Panc1 (cell line): ENCODE data around the gene ZNF579. TPM values are rescaled to one million over a fixed set of nuclear protein-coding genes. Genes with fewer than 3 reads are reported as not detected.

ENCODE experiments used
- ATAC-seq: fragments of 200-7000 bp; cut with Tn5 transposase; 2 replicates; pipeline ENCODE4 v1.9.1; 2020; ENCODE audit warnings: mild to moderate bottlenecking, moderate library complexity
- BruUV-seq: library from RNA; stranded (reverse); fragments of 400-500 nt; replicated peaks from 2 replicates; lab custom pipeline; 2021; lab: Mats Ljungman, UMichigan
- CTCF ChIA-PET: fragments of 300-600 bp; sonication (Branson Sonifier 250); formaldehyde crosslinking; loops from one replicate; lab custom pipeline; 2022; ENCODE audit warnings: antibody characterized with exemption; lab: Charles Lee
- POLR2A ChIA-PET: fragments of 300-600 bp; sonication (Branson Sonifier 250); formaldehyde crosslinking; loops from one replicate; lab custom pipeline; 2022; ENCODE audit warnings: antibody characterized with exemption; lab: Charles Lee
- DNase-seq: peaks from one replicate; pipeline ENCODE4 v3.0.0-alpha.2; 2010; ENCODE audit warnings: low read depth, low spot score
- H3K27ac ChIP-seq: 2 replicates; pipeline ENCODE4 v1.5.1; 2011; ENCODE audit warnings: mild to moderate bottlenecking, low read length, inconsistent platforms
- H3K27me3 ChIP-seq: fragments of 200-500 bp; sonication (Bioruptor generic); 2 replicates; pipeline ENCODE4 v1.6.0; 2014; ENCODE audit warnings: low read length, inconsistent platforms; ENCODE audit not compliant: control insufficient read depth, insufficient read depth
- H3K36me3 ChIP-seq: fragments of 200-500 bp; sonication (Bioruptor generic); 2 replicates; pipeline ENCODE4 v1.5.1; 2014; ENCODE audit warnings: inconsistent platforms, mild to moderate bottlenecking, low read length, moderate library complexity; ENCODE audit not compliant: control insufficient read depth, insufficient read depth
- H3K4me1 ChIP-seq: 2 replicates; pipeline ENCODE4 v1.5.1; 2011; ENCODE audit warnings: inconsistent platforms, mild to moderate bottlenecking, low read length, moderate library complexity; ENCODE audit not compliant: control insufficient read depth, insufficient read depth
- H3K4me3 ChIP-seq, 2 experiments: 2 replicates each; pipeline ENCODE4 v1.5.1; 2011 to 2012; ENCODE audit warnings: low read depth in 2 of 2, low read length in 2 of 2, mild to moderate bottlenecking in 2 of 2, inconsistent platforms in 1 of 2, moderate library complexity in 1 of 2
- H3K9me3 ChIP-seq: fragments of 200-500 bp; sonication (Bioruptor generic); 2 replicates; pipeline ENCODE4 v1.5.1; 2014; ENCODE audit warnings: low read depth, mild to moderate bottlenecking, inconsistent platforms, low read length, moderate library complexity; ENCODE audit not compliant: control insufficient read depth, insufficient read depth
- POLR2AphosphoS5 ChIP-seq: IDR thresholded peaks from 2 replicates; pipeline ENCODE4 v1.6.1; 2012; ENCODE audit warnings: mild to moderate bottlenecking, low read depth, low read length, moderate library complexity
- SIN3A ChIP-seq: IDR thresholded peaks from 2 replicates; pipeline ENCODE4 v1.6.1; 2012; ENCODE audit warnings: low read depth, mild to moderate bottlenecking, low read length, moderate library complexity, borderline replicate concordance; ENCODE audit not compliant: insufficient read depth
- TCF7L2 ChIP-seq: IDR thresholded peaks from 2 replicates; pipeline ENCODE4 v1.6.1; 2011; ENCODE audit warnings: mild to moderate bottlenecking, low read depth, low read length, inconsistent platforms
- in situ Hi-C: cut with HindIII; loops from 2 replicates; pipeline ENCODE4 v1.10.0; 2016; ENCODE audit warnings: low sequenced_read_pairs, low pct_unique_long_range_greater_than_20kb
- intact Hi-C: fragments of 100-400 bp; cut with micrococcal nuclease; formaldehyde crosslinking; loops from one replicate; pipeline ENCODE4 v1.10.0; 2022; ENCODE audit not compliant: unreplicated experiment
- total RNA-seq: library from RNA; stranded (reverse); gene quantifications from one replicate; pipeline ENCODE4 v1.2.1, GENCODE V29; 2021; ENCODE audit not compliant: unreplicated experiment
- TF ChIP-seq, protein P1 (sequence below), 2 experiments: IDR thresholded peaks; 2 replicates each; pipeline ENCODE4 v1.6.1; 2011 to 2012; ENCODE audit warnings: low read depth in 2 of 2, control low read depth in 1 of 2, low read length in 1 of 2, mild to moderate bottlenecking in 1 of 2, moderate library complexity in 1 of 2; ENCODE audit not compliant: insufficient read depth in 1 of 2
- TF ChIP-seq, protein P2 (sequence below): fragments of 450-650 bp; IDR thresholded peaks from 2 replicates; pipeline ENCODE4 v1.5.1; 2017; ENCODE audit warnings: mild to moderate bottlenecking

ZNF579 gene
- total RNA-seq, 1 experiment from 2014 or later = 39.5 TPM

DNA sequence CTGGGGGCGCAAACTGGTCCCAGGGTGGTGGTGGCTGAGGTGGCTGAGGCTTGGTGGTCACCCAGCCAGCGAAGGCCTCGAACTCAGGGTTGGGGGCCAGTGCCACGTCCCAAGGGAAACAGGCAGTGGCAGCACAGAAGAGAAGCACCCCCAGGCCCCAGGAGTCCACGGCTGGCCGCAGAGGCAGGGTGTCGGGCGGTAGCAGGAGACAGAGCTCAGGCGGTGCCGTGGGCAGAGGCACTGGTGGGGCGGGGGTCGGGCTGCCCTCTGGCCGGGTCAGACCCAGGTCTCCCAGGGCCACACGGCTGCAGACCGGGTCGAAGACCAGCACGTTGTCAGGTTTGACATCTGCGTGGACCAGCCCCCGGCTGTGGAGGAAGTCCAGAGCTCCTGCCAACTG is 39.6 kb downstream of the ZNF579 start:
- in situ Hi-C loops (no loop called here), intact Hi-C loops (no loop called here)
- H3K27me3 ChIP-seq = no peaks in the 10 kb centered on the region
- POLR2A ChIA-PET = no interaction called here
- ATAC-seq (no peak), DNase-seq (no peak)
- CTCF ChIA-PET = no interaction called here
- H3K4me1 ChIP-seq = peaks cover 20% of the 10 kb centered on the region
- H3K9me3 ChIP-seq = no peaks in the 10 kb centered on the region
- H3K4me3 ChIP-seq = no peak overlapping the region
- no peaks in the 10 kb centered on the region for H3K36me3 ChIP-seq
- no peak overlapping the region for H3K27ac ChIP-seq
- TF ChIP-seq SIN3A = no peak
- TF ChIP-seq POLR2AphosphoS5 = no peak
- BruUV-seq = no TSS peak

DNA sequence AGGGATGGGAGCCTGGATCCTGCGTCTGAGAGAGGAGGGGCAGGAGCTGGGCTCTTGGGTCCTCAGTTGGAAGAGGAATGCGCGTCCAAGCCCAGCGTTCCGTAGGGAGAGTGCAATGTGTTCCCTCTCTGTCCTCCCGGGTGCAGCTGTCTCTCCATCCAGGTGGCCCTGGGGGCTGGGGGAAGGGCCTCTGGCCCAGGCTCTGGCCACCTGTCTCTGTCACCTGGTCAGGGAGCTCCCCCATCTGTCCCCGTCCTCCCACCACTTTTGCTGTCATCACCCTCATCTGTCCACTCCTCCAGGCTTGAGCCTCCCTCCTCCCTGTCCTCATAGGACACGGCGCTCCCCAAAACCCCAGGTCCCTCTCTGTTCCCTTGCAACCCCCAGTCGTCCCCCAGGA is 40.0 kb downstream of the ZNF579 start:
- POLR2A ChIA-PET = no interaction called here
- Histone ChIP-seq H3K4me3 (no peak overlapping the region), H3K9me3 (no peaks in the 10 kb centered on the region), H3K27ac (no peak overlapping the region), H3K27me3 (no peaks in the 10 kb centered on the region), H3K4me1 (peaks cover 16% of the 10 kb centered on the region), H3K36me3 (no peaks in the 10 kb centered on the region)
- ATAC-seq (no peak), DNase-seq (no peak)
- BruUV-seq = no TSS peak
- intact Hi-C loops (no loop called here), in situ Hi-C loops (no loop called here)
- TF ChIP-seq, protein P1, sequence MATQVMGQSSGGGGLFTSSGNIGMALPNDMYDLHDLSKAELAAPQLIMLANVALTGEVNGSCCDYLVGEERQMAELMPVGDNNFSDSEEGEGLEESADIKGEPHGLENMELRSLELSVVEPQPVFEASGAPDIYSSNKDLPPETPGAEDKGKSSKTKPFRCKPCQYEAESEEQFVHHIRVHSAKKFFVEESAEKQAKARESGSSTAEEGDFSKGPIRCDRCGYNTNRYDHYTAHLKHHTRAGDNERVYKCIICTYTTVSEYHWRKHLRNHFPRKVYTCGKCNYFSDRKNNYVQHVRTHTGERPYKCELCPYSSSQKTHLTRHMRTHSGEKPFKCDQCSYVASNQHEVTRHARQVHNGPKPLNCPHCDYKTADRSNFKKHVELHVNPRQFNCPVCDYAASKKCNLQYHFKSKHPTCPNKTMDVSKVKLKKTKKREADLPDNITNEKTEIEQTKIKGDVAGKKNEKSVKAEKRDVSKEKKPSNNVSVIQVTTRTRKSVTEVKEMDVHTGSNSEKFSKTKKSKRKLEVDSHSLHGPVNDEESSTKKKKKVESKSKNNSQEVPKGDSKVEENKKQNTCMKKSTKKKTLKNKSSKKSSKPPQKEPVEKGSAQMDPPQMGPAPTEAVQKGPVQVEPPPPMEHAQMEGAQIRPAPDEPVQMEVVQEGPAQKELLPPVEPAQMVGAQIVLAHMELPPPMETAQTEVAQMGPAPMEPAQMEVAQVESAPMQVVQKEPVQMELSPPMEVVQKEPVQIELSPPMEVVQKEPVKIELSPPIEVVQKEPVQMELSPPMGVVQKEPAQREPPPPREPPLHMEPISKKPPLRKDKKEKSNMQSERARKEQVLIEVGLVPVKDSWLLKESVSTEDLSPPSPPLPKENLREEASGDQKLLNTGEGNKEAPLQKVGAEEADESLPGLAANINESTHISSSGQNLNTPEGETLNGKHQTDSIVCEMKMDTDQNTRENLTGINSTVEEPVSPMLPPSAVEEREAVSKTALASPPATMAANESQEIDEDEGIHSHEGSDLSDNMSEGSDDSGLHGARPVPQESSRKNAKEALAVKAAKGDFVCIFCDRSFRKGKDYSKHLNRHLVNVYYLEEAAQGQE (IDR thresholded peaks at IDR 0.05; ENCODE audit: insufficient read depth in 1 of 2, low read depth in 2 of 2, low read length in 1 of 2) = no peak
- TF ChIP-seq SIN3A (no peak), POLR2AphosphoS5 (no peak), TCF7L2 (no peak)
- TF ChIP-seq, protein P2, sequence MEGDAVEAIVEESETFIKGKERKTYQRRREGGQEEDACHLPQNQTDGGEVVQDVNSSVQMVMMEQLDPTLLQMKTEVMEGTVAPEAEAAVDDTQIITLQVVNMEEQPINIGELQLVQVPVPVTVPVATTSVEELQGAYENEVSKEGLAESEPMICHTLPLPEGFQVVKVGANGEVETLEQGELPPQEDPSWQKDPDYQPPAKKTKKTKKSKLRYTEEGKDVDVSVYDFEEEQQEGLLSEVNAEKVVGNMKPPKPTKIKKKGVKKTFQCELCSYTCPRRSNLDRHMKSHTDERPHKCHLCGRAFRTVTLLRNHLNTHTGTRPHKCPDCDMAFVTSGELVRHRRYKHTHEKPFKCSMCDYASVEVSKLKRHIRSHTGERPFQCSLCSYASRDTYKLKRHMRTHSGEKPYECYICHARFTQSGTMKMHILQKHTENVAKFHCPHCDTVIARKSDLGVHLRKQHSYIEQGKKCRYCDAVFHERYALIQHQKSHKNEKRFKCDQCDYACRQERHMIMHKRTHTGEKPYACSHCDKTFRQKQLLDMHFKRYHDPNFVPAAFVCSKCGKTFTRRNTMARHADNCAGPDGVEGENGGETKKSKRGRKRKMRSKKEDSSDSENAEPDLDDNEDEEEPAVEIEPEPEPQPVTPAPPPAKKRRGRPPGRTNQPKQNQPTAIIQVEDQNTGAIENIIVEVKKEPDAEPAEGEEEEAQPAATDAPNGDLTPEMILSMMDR = no peak
- CTCF ChIA-PET = no interaction called here

DNA sequence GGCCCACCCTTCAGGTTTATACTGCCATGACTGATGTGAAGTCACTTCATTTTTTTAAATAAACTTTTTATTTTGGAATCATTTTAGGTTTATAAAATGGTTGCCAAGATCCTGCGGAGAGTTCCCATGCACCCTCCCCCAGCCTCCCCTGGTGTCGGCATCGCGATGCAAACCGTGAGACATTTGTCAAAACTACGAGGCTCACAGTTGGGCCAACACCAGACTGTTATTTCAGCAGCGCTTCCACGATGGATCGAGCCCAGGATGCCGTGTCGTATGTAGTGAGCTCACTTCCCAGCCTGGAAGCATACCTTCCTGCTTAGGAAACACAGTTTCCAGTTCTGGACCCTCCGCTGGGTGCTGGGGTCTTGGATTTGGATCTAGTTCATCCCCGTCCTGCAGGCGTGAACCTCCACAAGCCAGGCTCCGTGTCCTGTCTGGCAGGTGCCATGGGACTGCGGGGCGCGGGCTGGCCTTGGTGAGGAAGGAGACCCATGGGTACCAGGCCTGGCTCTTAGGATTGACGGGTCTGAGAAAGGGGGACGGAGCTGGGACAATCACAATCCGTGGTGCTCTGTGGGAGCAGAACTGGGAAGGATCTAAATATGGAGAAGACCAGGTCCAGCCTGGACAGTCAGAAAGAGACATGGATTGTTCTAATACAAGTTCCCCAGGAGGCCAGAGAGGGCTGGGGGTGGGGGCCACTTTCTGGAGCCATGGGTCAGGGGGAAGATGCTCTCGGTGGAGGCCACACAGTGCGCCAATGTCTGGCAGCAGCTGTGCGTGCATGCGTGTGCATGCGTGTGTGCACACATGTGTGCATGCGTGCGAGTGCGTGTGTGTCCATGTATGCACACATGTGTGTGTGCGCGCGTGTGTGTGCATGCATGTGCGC is 41.3 kb downstream of the ZNF579 start:
- peaks cover 6% of the 10 kb centered on the region for H3K4me1 ChIP-seq
- no peak for ATAC-seq
- POLR2A ChIA-PET = no interaction called here
- no peak overlapping the region for H3K27ac ChIP-seq
- TF ChIP-seq TCF7L2 (no peak), POLR2AphosphoS5 (no peak), SIN3A (no peak)
- TF ChIP-seq, protein P2 = no peak
- TF ChIP-seq, protein P1 (IDR thresholded peaks at IDR 0.05; ENCODE audit: insufficient read depth in 1 of 2, low read depth in 2 of 2, low read length in 1 of 2) = peak in 1 of 2 experiments; percentile 64; a peak in 1 of 4 replicates
- in situ Hi-C loops = no loop called here
- intact Hi-C loops = no loop called here
- no peak for DNase-seq
- no peaks in the 10 kb centered on the region for H3K9me3 ChIP-seq
- H3K4me3 ChIP-seq = no peak overlapping the region
- CTCF ChIA-PET = no interaction called here
- no peaks in the 10 kb centered on the region for H3K36me3 ChIP-seq
- BruUV-seq = no TSS peak
- H3K27me3 ChIP-seq = no peaks in the 10 kb centered on the region
